Activated CD4-positive, alpha-beta T cell treated with anti-CD3 and anti-CD28 coated beads, Interleukin-2, amount 50 U/mL, for 48 hours (primary cell): ENCODE measurements around the gene RSF1.
A peak's percentile ranks its signal among the peaks of the same experiment; 100 is the strongest.

Experiments
- DNase-seq, 2 experiments: peaks; one replicate each; pipeline ENCODE4 v3.0.0-alpha.2; 2020

RSF1 gene

DNA sequence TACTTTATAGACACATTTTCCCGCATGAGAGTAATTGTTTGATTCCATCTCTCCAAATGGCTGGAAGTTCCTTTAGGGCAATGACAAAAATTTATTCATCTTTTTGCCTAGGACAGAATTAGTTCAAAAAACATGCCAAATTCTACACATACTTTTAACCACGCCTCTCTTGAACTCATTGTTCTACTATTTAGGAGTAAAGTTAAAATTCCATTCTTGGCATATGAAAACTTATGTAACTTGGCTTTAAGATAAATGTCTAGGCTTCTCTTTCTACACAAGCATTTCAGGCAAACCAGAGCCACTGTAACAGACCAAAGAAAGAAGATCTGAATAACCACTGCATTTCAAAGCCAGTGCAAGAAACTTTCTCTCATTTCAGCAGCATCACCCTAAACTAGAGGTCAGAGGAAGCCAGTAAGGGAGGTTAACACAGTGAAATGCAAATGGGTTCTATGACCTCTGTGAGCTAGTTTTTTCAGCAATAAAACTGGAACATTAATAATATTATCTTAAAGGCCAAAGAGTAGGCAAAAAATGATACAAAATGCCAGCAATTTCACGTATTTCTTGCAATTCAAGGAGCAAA is 73.0 kb downstream of the RSF1 start:
- DNase-seq: no peak

GRCh38 chr11:77736473-77736872 is 84.0 kb downstream of the RSF1 start:
- DNase-seq: no peak

DNA sequence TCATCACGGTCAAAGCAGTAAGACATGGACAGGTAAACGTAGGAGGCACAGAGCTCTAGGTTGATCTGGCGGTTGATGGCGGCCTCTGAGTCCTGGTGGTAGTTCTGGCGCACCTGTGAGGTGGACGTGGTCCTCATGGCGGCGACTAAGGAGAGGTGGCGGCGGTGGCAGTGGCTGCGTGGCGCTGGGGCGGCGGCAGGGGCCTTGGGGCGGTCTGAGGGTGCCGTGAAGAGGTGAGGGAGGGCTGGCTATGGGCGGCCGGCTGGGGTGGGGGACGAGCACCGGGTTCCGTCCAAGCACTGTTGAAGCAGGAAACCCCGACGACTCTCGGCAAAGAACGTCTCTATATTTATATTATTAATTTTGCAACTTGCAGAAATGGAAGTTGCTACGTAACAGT is 85.6 kb downstream of the RSF1 start:
- no peak for DNase-seq

- no peak for DNase-seq
Observed at GRCh38 chr11:77732143-77732542, 88.4 kb downstream of the RSF1 start.

DNA sequence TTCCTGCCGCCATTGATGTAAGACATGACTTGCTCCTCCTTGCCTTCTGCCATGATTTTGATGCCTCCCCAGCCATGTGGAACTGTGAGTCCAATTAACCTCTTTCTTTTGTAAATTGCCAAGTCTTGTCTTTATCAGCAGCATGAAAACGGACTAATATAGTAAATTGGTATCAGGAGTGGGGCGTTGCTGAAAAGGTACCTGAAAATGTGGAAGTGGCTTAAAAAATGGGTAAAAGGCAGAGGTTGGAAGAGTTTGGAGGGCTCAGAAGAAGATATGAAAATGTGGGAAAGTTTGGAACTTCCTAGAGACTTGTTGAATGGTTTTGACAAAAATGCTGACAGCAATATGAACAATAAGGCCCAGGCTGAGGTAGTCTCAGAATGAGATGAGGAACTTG is 89.7 kb downstream of the RSF1 start:
- no peak for DNase-seq

- no peak for DNase-seq
Observed at GRCh38 chr11:77729063-77729462, 91.5 kb downstream of the RSF1 start.

- no peak for DNase-seq
Observed at GRCh38 chr11:77728203-77728786, 92.2 kb downstream of the RSF1 start.

DNA sequence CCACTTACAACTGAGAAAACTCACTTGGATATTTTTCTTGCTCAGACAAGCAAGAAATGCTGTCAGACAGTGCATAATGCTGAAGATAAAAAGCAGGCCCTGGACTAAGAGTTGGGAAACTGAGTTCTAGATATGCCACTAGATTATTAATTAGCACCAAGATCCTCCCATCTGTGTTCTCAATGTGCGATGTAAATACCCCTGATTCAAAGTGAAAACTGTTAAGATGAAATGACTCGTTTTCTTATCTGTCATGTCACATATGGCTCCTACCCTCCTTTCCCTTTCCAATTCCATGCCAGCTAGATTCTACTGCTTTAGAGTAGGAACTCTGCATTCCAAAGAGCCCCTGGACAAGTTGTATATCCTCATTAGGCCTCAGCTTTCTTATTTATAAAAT is 94.0 kb downstream of the RSF1 start:
- DNase-seq: no peak

DNA sequence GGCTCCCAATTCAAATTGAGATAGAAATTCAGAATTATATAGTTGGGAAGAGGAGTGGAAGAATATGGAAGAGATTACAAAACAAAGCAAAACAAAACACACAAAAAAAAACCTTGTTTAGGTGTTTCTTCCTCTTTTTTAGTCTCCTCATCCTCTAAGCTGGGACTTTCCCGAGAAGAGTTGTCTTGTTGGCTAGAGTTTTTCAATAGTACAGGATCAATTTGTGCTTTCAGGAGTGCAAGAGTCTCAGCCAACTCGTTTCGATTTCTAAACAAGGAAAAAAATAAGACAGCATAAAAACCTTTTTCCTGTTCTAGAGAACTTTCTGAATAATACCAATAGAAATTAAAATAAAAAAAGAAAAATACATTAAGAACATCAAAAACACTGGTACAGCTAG is 95.1 kb downstream of the RSF1 start:
- no peak for DNase-seq

GRCh38 chr11:77724636-77725035 is 95.9 kb downstream of the RSF1 start:
- no peak for DNase-seq

- no peak for DNase-seq
Observed at GRCh38 chr11:77723024-77723423, 97.5 kb downstream of the RSF1 start.

DNA sequence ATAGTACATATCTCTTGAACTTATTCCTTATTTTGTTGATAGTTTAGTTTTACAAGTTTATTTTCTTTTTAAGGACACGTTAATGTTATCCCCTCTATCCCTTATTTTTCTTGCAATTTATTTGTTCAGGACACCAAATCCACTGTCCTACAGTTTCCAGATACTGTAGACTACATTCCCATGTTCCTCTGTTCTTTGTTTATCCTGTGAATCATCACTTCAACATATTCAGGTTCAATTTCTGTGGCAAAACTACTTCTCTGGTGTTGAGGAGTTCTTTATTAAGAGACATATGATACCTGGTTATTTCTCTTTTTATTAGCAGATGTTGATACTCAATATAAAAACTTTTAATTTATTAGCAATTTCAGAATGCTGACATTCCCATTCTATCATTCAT is 110.2 kb downstream of the RSF1 start:
- no peak for DNase-seq

GRCh38 chr11:77705876-77706579 is 114.5 kb downstream of the RSF1 start:
- DNase-seq: no peak

- DNase-seq: peak; percentile 5 to 25
Observed at GRCh38 chr11:77705195-77705875, 115.2 kb downstream of the RSF1 start.

GRCh38 chr11:77704029-77704428 is 116.5 kb downstream of the RSF1 start:
- no peak for DNase-seq

DNA sequence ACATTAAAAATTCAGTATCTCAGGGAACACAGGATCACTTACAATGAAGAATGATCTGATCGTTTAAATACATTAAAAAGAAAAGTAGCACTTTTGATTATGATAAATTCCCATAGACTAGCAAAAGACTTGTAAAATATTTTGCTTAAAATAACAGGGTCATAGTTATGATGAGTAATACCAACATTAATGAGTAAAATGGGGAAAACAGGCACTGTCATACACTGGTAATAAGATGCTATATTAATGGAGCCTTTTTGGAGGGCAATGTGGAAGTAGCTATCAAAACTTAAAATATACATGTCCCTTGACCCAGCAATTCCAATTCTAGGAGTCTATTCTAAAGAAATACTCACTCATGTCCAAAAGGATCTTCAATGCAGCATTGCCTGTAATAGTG is 121.1 kb downstream of the RSF1 start:
- DNase-seq: no peak

GRCh38 chr11:77698896-77699295 is 121.6 kb downstream of the RSF1 start:
- no peak for DNase-seq

DNA sequence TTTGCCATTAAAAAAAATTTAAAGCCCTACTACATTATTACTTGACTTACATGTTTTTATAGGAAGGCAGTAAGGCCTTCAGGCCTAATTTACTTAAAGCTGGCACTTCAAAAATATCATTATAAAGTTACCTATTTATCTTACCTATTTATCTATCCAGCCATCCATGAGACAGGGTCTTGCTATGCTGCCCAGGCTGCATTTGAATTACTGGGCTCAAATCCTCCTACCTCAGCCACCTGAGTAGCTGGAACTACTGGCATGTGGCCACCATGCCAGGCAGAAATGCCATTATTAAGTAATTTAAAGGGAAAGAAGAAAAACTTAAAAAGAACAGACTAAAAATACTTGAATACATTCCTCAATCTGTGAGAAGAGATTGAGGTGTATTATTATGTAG is 122.7 kb downstream of the RSF1 start:
- no peak for DNase-seq

DNA sequence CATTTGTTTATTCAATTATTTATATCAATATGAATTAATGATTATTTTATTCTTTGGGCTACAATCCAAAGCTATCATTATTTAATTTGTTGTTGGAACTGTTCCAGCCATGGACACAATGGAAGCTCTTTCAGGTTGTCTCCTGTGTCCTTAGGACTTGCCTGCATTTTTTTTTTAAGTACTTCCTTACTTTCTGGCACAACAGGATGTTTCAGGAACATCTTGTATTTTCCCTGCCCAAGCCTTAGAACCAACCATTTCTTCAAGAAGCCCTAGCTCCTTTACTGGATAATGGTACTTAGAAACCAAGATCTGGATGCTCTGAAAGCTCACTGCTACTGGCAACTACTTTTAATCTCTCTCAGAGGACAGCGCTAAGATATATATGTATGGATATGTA is 125.1 kb downstream of the RSF1 start:
- DNase-seq: no peak

- no peak for DNase-seq
Observed at GRCh38 chr11:77690649-77691048, 129.9 kb downstream of the RSF1 start.

DNA sequence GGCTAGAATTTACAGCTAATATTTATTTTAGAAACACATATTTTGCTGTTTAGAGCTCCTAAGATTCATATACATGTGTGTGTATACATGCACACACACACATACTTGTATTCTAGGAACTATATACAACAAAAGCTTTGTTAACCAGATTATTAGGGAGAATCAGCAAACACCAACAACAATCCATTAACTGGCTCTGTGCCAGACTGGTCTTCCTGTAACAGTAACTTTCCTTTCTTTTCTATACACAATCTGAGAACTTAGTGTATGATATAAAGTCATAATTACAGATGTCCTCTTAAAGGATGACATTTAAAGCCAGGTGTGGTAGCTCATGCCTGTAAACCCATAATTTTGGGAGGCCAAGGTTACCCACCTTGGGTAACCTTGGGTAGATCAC is 133.4 kb downstream of the RSF1 start:
- no peak for DNase-seq

GRCh38 chr11:77677138-77677537 is 143.4 kb downstream of the RSF1 start:
- no peak for DNase-seq

DNA sequence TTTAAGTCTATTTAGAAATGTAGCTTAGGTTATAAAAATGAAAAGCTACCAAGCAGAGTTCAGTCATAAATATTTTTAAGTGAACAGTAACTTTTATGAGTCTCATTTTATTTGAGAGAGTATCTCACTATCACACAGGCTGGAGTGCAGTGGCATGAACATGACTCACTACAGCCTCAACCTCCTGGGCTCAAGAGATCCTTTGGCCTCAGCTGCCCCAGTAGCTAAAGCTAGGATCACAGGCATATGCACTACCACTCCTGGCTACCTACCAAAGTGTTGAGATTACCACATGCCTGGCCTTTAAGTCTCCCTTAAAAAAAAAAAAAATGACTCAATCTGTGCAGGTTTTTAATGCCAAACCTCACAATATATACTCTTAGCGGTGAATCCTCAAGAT is 148.3 kb downstream of the RSF1 start:
- no peak for DNase-seq

GRCh38 chr11:77669848-77670511 is 150.5 kb downstream of the RSF1 start:
- DNase-seq: no peak
